GM12865 (cell line): ENCODE results near the gene ZNF575.

ENCODE experiments used
- DNase-seq: peaks from one replicate; pipeline ENCODE4 v3.0.0; 2010; ENCODE audit warnings: low read depth
- H3K4me3 ChIP-seq: 2 replicates; pipeline ENCODE4 v1.5.1; 2011; ENCODE audit warnings: mild to moderate bottlenecking, low read depth, low read length, control low read depth
- TF ChIP-seq, protein P1 (sequence below): IDR thresholded peaks from 2 replicates; pipeline ENCODE4 v1.5.1; 2011; ENCODE audit warnings: low read length, control low read depth, low read depth, inconsistent platforms; ENCODE audit not compliant: insufficient read depth; ENCODE audit errors: missing control alignments

ZNF575 gene

DNA sequence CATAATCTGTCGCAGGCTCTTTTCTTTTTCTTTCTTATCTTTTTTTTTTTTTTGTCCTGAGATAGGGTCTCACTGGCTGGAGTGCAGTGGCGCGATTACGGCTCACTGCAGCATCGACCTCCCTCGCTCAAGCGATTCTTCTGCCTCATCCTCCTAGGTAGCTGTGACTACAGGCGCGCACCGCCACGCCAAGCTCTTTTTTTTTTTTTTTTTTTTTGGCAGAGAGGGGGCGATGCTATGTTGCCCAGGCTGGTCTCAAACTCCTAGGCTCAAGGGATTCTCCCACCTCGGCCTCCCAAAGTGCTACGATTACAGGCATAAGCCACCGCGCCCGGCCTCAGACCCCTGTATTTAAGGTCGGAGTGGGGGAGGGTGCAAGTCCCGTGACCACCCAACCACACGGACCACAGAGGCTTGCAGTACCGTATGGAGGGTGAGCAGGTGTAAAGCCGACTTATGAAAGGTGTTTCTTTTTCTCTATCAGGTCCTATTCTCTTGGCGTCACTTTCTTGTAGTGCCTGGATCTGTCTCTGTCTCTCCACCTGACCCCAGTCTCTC lies 30.5 kb upstream of the ZNF575 start:
- no peak overlapping the region for H3K4me3 ChIP-seq
- TF ChIP-seq, protein P1, sequence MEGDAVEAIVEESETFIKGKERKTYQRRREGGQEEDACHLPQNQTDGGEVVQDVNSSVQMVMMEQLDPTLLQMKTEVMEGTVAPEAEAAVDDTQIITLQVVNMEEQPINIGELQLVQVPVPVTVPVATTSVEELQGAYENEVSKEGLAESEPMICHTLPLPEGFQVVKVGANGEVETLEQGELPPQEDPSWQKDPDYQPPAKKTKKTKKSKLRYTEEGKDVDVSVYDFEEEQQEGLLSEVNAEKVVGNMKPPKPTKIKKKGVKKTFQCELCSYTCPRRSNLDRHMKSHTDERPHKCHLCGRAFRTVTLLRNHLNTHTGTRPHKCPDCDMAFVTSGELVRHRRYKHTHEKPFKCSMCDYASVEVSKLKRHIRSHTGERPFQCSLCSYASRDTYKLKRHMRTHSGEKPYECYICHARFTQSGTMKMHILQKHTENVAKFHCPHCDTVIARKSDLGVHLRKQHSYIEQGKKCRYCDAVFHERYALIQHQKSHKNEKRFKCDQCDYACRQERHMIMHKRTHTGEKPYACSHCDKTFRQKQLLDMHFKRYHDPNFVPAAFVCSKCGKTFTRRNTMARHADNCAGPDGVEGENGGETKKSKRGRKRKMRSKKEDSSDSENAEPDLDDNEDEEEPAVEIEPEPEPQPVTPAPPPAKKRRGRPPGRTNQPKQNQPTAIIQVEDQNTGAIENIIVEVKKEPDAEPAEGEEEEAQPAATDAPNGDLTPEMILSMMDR: no peak
- no peak for DNase-seq

DNA sequence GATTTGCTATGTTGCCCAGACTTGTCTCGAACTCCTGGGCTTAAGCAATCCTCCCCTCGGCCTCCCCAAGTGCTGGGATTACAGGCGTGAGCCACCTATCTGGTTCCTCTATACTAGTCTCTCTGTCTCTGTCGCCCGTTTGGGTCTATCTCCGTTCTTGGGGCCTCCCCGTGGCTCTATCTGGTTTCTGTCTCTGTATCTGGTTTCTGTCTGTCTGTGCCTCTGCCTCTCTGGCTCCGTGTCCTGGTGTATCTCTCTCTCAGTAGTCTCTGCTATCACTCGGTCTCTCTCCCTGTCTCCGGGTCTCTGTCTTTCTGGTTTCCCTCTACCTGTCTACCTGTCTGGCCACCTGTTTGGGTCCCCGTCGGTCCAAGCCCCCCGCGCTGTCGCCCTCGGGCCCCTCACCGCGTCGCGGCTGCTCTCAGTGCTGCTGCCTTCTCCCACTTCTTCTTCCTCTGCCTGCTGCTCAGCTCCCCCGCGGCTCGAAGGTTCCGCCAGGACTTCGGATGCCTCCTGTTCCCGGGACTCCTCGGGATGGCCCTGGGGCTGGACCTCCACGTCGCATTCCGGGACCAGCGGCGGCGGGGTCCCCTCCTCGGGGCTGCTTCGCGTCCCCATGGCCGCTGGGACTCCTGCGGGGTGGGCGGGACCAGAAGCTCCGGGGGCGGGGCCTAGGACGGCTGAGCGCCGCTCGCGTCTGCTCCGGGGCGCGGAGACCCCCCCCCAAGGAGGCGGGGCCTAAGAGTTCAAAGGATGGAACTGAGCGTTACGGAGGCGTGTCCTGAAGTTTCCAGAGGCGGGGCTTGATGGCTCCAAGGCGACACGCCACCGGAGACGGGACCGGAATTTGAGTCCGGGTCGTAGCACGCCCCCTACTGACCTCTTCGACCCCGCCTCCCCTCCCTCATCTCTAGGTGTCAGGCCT lies 29.2 kb upstream of the ZNF575 start:
- TF ChIP-seq, protein P1: peak; percentile 25
- DNase-seq: peak; percentile 97
- H3K4me3 ChIP-seq: peak overlapping the region; percentile 82

DNA sequence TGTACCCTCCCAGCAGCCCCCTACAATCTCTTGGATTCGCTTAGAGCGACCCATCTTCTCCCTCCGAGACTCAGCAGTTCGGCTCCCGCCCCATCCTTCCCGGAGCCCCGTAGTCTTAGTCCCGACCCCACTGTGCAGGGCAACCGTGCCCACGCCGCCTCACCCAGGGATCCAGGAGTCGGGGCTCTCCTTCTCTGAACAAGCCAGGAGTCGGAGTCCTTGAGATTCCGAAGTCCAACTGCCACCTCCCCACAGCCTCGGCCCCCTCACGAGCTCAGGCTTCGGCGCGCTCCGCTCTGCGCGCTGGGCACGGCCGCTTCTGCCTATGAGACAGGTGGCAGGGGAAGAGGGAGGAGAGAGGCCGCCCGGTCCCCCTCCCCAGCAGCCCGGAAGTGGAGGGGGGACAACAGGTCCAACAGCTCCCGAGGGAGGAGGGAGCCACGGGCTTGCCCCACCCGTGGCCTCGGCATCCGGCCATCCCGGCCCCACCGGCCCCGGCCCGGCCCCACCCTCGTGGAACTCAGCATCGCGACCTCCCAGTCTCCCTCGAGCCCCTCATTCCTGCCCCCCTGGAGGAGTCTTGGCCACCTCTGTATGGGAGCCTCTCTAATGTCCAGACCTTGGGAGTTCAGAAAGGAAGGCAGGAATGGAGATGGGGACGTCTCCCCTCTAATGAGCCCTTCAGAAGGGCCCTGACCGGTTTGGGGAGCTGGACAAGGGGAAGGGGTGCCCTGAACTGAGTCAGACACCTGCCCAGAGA lies 28.4 kb upstream of the ZNF575 start, which contains the start of gene PHLDB3:
PHLDB3 (minus strand) TSS at position 321 of the 760 bp plus-strand sequence. CDS start 628 bp downstream, outside the sequence.
- H3K4me3 ChIP-seq: peak within 1 kb of the TSS; percentile 82
- peak; percentile 46 for DNase-seq
- TF ChIP-seq, protein P1: no peak

DNA sequence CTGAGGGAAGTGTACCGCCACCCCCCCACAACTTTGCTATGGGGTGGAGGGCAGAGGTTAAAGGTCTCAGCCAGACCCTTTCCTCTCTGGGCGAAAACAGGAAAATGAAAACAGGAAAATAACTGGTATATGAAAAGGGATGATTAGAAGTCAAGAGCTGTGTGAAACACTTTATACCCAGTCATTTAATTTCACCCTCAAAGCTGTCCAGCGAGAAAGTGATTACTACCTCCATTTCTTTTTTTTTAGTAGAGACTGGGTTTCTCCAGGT lies 27.9 kb upstream of the ZNF575 start:
- no peak overlapping the region for H3K4me3 ChIP-seq
- TF ChIP-seq, protein P1: no peak
- DNase-seq: no peak

DNA sequence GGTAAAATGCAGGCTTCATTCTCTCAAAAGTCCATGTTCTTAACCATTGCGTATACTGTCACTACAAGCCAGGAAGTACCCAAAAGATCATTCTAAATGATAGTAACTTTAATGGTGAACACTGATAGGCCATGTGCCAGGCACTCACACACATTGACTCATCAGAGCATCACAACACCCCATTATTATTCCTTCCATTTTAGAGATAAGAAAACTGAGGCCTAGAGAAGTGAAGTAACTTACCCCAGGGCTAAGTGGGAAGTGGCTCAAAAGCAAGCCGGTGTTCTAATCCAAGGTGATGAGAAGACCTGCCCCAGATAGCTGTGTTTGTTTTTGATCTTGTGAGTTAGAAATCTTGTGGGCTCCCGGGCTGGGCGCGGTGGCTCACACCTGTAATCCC lies 27.0 kb upstream of the ZNF575 start:
- TF ChIP-seq, protein P1: no peak
- DNase-seq: no peak

DNA sequence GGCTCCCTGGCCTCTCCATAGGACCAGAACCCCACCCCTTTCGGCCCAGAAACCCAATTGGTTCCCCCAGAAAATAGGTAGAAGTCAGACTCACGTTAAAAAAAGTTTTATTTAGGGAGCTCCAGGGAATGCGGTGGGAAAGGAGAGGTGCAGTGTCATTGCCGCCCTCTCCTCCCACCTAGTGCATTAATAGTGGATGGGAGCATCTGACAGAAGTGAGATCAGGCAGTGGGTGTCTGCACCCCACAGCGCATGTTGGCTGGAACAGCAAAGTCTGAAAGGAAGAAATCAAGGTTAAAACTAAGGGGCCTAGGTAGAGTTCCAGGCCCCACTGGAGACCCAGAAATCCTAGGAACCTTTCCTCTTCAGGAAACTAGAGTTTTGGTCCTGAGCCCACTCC lies 26.4 kb upstream of the ZNF575 start:
- no peak overlapping the region for H3K4me3 ChIP-seq
- DNase-seq: no peak
- TF ChIP-seq, protein P1: no peak

More for the DNA sequence above, 27.0 kb upstream of the ZNF575 start:
- H3K4me3 ChIP-seq: no peak overlapping the region
